ENCODE data around the gene ZBTB12. TPM values are rescaled to one million over a fixed set of nuclear protein-coding genes. Genes with fewer than 3 reads are reported as not detected.

The ZBTB12 gene
- total RNA-seq, 1 experiment from 2014 or later, result 16.2 TPM

DNA sequence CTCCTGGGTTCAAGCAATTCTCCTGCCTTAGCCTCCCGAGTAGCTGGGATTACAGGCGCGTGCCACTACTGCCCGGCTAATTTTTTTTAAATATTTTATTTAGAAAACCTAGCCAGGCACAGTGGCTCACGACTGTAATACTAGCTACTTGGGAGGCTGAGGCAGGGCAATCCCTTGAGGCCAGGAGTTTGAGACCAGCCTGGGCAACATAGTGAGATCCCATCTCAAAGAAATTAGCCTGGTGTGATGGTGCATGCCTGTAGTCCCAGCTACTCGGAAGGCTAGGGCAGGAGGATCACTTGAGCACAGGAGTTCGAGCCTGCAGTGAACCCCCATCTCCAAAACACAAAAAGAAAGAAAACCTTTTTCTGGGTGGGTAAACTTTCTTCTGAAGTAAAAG, 25.5 kb downstream of the ZBTB12 start:
- Histone ChIP-seq H3K4me2 (no peak overlapping the region), H3K9me3 (ENCODE audit: insufficient read depth, low read depth) (no peaks in the 10 kb centered on the region), H2AFZ (no peak overlapping the region), H3K4me1 (replicated peaks; ENCODE audit: insufficient read depth) (peaks cover 35% of the 10 kb centered on the region), H3K27ac (no peak overlapping the region), H4K20me1 (ENCODE audit: insufficient read depth) (no peaks in the 10 kb centered on the region), H3K79me2 (ENCODE audit: low read depth) (no peaks in the 10 kb centered on the region), H3K4me3 (no peak overlapping the region), H3K9me2 (ENCODE audit: insufficient read depth) (no peaks in the 10 kb centered on the region), H3K36me3 (ENCODE audit: low read depth) (no peaks in the 10 kb centered on the region), H3F3A (ENCODE audit: insufficient read depth, low read depth) (peaks cover 31% of the 10 kb centered on the region), H3K27me3 (ENCODE audit: insufficient read depth, low read depth) (no peaks in the 10 kb centered on the region)
- CTCF ChIA-PET, result no interaction called here
- POLR2A ChIA-PET (ENCODE audit: unreplicated experiment), result no interaction called here
- no TSS peak for BruUV-seq (replicated peaks)
- intact Hi-C loops (cut with micrococcal nuclease; ENCODE audit: unreplicated experiment), result loop anchor here (5.0 to 10.0 kb wide), 2 partner anchors 44 to 192 kb away; partner anchors contain the start of gene LY6G5C
- TF ChIP-seq EZH2 (IDR thresholded peaks at IDR 0.05; ENCODE audit: low read depth), result no peak
- TF ChIP-seq, protein P1, sequence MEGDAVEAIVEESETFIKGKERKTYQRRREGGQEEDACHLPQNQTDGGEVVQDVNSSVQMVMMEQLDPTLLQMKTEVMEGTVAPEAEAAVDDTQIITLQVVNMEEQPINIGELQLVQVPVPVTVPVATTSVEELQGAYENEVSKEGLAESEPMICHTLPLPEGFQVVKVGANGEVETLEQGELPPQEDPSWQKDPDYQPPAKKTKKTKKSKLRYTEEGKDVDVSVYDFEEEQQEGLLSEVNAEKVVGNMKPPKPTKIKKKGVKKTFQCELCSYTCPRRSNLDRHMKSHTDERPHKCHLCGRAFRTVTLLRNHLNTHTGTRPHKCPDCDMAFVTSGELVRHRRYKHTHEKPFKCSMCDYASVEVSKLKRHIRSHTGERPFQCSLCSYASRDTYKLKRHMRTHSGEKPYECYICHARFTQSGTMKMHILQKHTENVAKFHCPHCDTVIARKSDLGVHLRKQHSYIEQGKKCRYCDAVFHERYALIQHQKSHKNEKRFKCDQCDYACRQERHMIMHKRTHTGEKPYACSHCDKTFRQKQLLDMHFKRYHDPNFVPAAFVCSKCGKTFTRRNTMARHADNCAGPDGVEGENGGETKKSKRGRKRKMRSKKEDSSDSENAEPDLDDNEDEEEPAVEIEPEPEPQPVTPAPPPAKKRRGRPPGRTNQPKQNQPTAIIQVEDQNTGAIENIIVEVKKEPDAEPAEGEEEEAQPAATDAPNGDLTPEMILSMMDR (conservative IDR thresholded peaks at IDR 0.05), result no peak
- no peak for DNase-seq

DNA sequence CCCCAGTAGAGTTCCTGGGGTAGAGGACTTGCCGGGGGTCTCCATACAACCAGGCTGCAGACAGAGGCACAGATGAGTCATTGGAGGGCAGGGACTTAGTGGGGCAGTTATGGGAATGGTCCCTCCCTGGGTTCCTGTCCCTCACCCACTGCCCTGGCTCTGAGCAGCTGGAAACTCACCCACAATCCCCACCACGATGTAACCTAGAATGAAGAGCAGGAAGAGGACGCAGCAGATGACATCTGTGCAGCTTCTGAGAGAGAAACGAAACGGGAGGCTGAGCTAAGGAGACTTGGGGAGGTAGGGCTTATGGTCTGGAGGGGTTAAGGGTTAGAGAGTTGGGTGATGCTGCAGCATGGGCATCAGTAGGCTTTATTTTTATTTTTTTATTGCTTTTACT, 26.0 kb downstream of the ZBTB12 start:
- intact Hi-C loops (cut with micrococcal nuclease; ENCODE audit: unreplicated experiment), result loop anchor here (5.0 to 10.0 kb wide), 2 partner anchors 44 to 191 kb away; partner anchors contain the start of gene LY6G5C
- Histone ChIP-seq H3F3A (ENCODE audit: insufficient read depth, low read depth) (peaks cover 28% of the 10 kb centered on the region), H3K36me3 (ENCODE audit: low read depth) (no peaks in the 10 kb centered on the region), H3K4me3 (no peak overlapping the region), H3K79me2 (ENCODE audit: low read depth) (no peaks in the 10 kb centered on the region), H3K4me1 (replicated peaks; ENCODE audit: insufficient read depth) (peaks cover 35% of the 10 kb centered on the region), H3K27me3 (ENCODE audit: insufficient read depth, low read depth) (no peaks in the 10 kb centered on the region), H4K20me1 (ENCODE audit: insufficient read depth) (no peaks in the 10 kb centered on the region), H3K4me2 (no peak overlapping the region), H3K9me3 (ENCODE audit: insufficient read depth, low read depth) (no peaks in the 10 kb centered on the region), H3K27ac (no peak overlapping the region), H3K9me2 (ENCODE audit: insufficient read depth) (no peaks in the 10 kb centered on the region), H2AFZ (no peak overlapping the region)
- DNase-seq, result no peak
- CTCF ChIA-PET, result no interaction called here
- no TSS peak for BruUV-seq (replicated peaks)
- POLR2A ChIA-PET (ENCODE audit: unreplicated experiment), result no interaction called here
- TF ChIP-seq EZH2 (IDR thresholded peaks at IDR 0.05; ENCODE audit: low read depth), result no peak
- TF ChIP-seq, protein P1 (conservative IDR thresholded peaks at IDR 0.05), result no peak

DNA sequence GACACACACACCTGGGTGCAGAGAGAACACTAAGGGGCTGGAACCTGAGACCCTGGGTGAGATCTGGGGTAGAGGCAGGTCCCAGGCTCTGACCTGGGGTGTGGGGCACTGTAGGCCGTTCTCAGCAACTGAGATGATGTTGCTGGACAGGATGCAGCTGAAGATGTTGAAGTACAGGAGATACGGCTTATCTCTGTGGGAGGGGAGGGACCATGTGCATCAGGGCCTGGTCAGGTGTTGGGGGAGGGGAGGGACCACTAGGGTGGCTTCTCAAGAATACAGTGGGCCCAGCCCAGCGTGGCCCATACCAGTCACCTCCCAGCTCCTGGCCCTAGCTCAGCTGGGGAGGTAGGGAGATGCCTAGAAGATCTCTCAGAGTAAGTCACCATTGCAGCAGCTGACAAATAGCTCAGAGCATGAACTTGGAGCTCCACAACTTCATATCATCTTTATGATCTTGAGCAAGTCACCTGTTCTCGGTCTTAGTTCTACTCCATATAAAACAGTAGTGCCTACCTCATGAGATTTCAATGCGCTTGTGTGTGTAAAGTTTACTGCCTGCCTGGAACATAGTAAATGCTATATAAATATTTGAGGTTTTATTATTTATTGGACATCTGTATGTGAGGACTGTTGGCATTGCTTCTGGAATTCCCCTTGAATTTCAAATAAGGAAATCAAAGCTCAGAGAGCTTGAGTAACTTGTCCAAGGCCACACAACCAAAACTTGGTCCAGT, 26.9 kb downstream of the ZBTB12 start:
- intact Hi-C loops (cut with micrococcal nuclease; ENCODE audit: unreplicated experiment), result loop anchor here (5.0 to 10.0 kb wide), 2 partner anchors 43 to 190 kb away; partner anchors contain the start of gene LY6G5C
- ChIA-PET POLR2A (ENCODE audit: unreplicated experiment) (interaction anchor here (0.5 kb wide), 1 partner anchor 78 kb away, joined by 6 read pairs; no protein-coding TSS in a partner anchor), CTCF (no interaction called here)
- H3K27ac ChIP-seq, result peak overlapping the region; percentile 37; the same call in 1 of the 2 replicates
- H3K4me2 ChIP-seq, result peak overlapping the region; percentile 55
- no peaks in the 10 kb centered on the region for H3K79me2 ChIP-seq (ENCODE audit: low read depth)
- no peaks in the 10 kb centered on the region for H3K9me2 ChIP-seq (ENCODE audit: insufficient read depth)
- TF ChIP-seq, protein P1 (conservative IDR thresholded peaks at IDR 0.05), result no peak
- no peak for TF ChIP-seq EZH2 (IDR thresholded peaks at IDR 0.05; ENCODE audit: low read depth)
- H2AFZ ChIP-seq, result no peak overlapping the region
- BruUV-seq (replicated peaks), result no TSS peak
- no peak overlapping the region for H3K4me3 ChIP-seq
- H4K20me1 ChIP-seq (ENCODE audit: insufficient read depth), result no peaks in the 10 kb centered on the region
- no peaks in the 10 kb centered on the region for H3K36me3 ChIP-seq (ENCODE audit: low read depth)
- H3K4me1 ChIP-seq (replicated peaks; ENCODE audit: insufficient read depth), result peaks cover 35% of the 10 kb centered on the region
- peaks cover 27% of the 10 kb centered on the region for H3F3A ChIP-seq (ENCODE audit: insufficient read depth, low read depth)
- H3K9me3 ChIP-seq (ENCODE audit: insufficient read depth, low read depth), result no peaks in the 10 kb centered on the region
- no peaks in the 10 kb centered on the region for H3K27me3 ChIP-seq (ENCODE audit: insufficient read depth, low read depth)
- peak in 1 of 2 experiments; percentile 40 for DNase-seq

Data from PC-9 (cell line).